Right renal cortex interstitium (tissue), 3 donors: ENCODE measurements around the gene TLCD2. TPM values are rescaled to one million over a fixed set of nuclear protein-coding genes. Genes with fewer than 3 reads are reported as not detected.
"Not testable (repeated sequence)": the region's sequence is repeated elsewhere in the genome, so short reads cannot be mapped to it uniquely, and the experiment has no call there.

Experiments
- DNase-seq, 3 donors: peaks; one replicate each; pipeline ENCODE4 v3.0.0-alpha.2; 2013; ENCODE audit warnings: low read depth in 3 of 3, low spot score in 2 of 3
- polyA plus RNA-seq, 3 donors: library from polyadenylated mRNA; unstranded; fragments of 120-200 nt; gene quantifications; one replicate each; pipeline ENCODE4 v1.2.1, GENCODE V29; 2013; ENCODE audit not compliant: insufficient read length in 3 of 3

Gene TLCD2
- polyA plus RNA-seq, 3 donors, result 5.6 to 6.2 (median 5.9) TPM

DNA sequence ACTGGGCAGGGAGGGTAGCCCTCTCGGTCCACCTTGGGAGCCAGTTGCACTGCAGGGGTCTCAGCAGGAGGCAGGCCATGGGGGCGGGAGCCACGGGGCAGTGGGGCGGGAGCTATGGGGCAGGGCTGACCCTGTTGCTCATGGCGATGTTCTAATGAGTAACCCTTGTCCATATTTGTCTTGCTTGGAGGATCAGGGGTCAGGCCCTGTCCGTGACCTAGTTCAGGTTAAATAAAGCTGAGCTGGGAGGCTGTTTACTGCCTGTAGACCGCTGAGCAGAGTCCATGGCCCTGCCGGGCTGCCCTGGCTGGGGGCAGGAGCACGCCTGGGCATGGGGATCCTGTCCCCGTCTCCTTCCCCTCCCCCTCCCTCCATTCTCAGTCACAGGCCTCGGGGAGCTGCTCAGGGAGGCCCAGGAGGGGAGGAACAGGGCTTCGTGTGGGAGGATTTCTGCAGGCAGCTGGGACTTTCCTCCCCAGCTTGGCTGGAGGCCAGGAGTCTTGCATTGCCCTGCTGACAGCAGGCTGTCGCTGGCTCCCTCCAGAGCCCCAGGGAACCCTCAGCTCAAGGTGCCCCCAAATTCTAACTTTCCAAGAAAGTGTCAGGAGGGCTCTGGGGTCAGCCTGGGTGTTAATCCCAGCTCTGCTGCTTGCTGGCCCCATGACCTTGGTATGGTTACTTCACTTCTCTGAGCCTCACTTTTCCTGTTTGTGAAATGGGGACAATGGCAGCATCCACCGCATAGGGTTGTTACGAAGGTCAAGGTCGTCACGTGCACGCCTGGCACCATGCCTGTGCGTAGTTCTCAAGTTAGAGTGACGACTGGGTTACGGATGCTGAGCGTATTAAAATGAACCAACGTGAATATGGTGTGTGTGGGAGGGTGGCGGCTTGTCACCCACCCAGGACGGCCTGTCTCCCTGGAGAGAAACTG, 26.4 kb upstream of the TLCD2 start:
- no peak for DNase-seq

GRCh38 chr17:1735834-1736347, 25.7 kb upstream of the TLCD2 start:
- no peak for DNase-seq

GRCh38 chr17:1735418-1735817, 25.2 kb upstream of the TLCD2 start:
- no peak for DNase-seq

DNA sequence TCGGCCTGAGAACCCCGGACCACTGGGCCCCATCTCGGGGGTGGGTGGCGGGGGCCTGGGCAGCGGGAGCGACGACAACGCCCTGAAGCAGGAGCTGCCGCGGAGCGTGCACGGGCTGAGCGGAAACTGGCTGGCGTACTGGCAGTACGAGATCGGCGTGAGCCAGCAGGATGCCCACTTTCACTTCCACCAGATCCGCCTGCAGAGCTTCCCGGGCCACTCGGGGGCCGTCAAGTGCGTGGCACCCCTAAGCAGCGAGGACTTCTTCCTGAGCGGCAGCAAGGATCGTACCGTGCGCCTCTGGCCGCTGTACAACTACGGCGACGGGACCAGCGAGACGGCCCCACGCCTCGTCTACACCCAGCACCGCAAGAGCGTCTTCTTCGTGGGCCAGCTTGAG, 23.6 kb upstream of the TLCD2 start:
- DNase-seq, result no peak

GRCh38 chr17:1732833-1733321, 22.7 kb upstream of the TLCD2 start:
- no peak for DNase-seq

- no peak for DNase-seq
Observed at GRCh38 chr17:1732241-1732832, 22.2 kb upstream of the TLCD2 start.

DNA sequence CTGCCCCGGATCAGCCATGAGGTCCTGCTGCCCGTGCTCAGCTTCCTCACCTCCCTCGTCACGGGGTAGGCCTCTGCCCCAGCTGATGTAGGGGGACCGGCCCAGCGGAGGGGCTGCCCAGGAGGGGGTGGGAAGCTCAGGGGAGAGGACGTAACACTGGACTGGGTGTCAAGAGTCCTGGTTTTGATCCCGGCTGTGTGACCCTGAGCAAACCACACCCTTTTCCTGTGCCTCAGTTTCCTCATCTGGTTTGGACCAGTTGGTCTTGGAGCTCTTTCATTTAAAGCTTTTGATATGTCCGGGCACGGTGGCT, 21.0 kb upstream of the TLCD2 start:
- no peak for DNase-seq

DNA sequence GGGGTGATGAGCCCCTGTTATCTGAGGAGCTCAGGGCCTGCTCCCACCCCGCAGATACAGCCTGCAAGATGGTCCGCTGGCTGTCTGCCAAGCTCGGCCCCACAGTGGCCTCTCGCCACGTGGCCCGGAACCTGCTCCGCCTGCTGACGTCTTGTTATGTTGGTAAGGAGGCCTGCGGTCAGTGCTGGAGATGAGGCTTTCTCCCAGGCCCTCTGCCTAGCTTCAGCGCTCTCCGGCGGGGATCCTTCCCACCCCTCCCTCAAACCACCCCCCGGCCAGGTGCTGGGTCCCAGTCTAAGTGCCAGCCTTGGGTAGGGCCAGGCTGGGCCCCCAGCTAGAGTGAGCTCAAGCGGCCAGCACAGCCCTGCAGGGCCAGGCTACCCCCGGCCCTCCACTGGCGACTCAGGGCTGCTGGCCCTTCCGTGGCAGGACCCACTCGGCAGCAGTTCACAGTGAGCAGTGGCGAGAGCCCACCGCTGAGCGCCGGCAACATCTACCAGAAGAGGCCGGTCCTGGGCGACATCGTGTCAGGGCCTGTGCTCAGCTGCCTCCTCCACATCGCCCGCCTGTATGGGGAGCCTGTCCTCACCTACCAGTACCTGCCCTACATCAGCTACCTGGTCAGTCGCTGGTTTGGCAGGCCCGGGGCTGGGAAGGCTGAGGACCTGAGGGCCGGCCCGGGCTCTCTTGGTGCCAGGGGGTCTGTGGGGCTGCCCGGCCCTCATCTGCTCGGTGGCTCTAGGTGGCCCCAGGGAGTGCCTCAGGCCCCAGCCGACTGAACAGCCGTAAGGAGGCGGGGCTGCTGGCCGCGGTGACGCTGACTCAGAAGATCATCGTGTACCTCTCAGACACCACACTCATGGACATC, 20.4 kb upstream of the TLCD2 start:
- DNase-seq, result no peak

- DNase-seq, result no peak
Observed at GRCh38 chr17:1729966-1730325, 19.8 kb upstream of the TLCD2 start.

GRCh38 chr17:1727876-1728630, 17.9 kb upstream of the TLCD2 start:
- DNase-seq, result no peak

GRCh38 chr17:1727258-1727789, 17.1 kb upstream of the TLCD2 start:
- DNase-seq, result no peak

DNA sequence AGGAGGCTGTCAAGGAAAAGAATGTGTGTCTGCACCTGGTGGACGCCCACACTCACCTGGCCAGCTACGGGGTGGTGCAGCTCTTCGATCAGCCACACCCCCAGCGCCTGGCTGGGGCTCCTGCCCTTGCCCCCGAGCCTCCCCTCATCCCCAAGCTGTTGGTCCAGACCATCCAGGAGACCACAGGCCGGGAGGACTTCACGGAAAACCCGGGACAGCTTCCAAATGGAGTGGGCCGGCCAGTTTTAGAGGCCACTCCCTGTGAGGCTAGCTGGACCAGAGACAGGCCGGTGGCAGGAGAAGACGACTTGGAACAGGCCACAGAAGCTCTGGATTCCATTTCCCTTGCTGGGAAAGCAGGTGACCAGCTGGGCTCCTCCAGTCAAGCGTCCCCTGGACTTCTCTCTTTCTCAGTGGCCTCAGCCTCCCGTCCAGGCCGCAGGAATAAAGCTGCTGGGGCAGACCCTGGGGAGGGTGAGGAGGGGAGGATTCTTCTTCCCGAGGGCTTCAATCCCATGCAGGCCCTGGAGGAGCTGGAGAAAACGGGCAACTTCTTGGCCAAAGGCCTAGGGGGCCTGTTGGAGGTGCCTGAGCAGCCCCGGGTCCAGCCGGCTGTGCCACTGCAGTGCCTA, 16.6 kb upstream of the TLCD2 start:
- no peak for DNase-seq

GRCh38 chr17:1725642-1726511, 15.7 kb upstream of the TLCD2 start:
- no peak for DNase-seq

GRCh38 chr17:1724869-1725641, 14.9 kb upstream of the TLCD2 start:
- DNase-seq, result no peak

DNA sequence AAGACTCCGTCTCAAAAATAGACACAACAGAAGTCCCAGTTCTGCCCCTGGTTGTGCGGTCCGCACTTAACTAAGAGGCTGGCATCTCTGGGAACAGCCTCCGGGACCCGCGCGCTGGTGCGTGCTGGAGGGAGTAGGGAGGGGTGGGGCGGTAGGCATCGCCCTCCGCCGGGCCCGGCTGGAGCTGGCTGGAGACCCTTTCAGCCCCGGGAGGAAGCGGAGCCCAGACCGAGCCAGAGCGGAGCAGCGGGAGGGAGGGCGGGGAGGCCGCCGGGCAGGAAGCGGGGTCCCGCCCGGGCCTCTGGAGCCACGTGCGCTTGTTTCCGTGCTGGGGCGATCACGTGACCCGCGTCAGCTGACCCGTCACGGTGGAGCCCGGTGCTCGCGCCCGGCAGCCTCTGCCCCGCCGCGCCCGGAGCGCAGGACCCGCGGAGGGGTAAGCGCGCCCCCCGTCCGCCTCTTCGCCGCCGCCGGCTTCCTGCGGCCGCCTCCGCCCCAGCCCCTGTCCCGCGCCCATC, 14.2 kb upstream of the TLCD2 start, which contains the start of gene WDR81:
TSS of gene WDR81 (plus strand) at position 354 of the 518 bp plus-strand sequence. CDS start 256 bp downstream, outside the sequence.
- peak in 1 of 3 donors; percentile 62 for DNase-seq

DNA sequence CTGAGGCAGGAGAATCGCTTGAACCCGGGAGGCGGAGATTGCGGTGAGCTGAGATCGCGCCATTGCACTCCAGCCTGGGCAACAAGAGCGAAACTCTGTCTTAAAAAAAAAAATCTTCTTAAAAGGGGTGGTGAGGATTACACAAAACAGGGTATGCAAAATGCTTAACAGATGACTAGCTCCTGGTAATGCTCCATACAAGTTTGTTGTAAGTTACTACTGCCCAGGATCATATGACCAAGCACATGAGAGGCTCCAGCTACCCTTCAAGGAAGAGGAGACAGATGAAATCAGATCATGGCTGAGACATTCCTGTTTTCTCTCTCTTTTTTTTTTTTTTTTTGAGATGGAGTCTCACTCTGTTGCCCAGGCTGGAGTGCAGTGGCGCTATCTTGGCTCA, 11.8 kb upstream of the TLCD2 start:
- not testable (repeated sequence) for DNase-seq

GRCh38 chr17:1720856-1721386, 10.7 kb upstream of the TLCD2 start:
- no peak for DNase-seq
